ENCODE results near the gene STAG1. TPM values are rescaled to one million over a fixed set of nuclear protein-coding genes. Genes with fewer than 3 reads are reported as not detected.

The STAG1 gene
- total RNA-seq, 1 experiment from 2014 or later: 43.7 TPM

GRCh38 chr3:136787349-136787748, 35.2 kb upstream of the STAG1 start:
- peaks cover 5% of the 10 kb centered on the region; the same call in 1 of the 2 replicates for H3K4me1 ChIP-seq (ENCODE audit: control insufficient read depth, insufficient read depth, low read length)
- intact Hi-C loops (cut with micrococcal nuclease; ENCODE audit: unreplicated experiment) (no loop called here), in situ Hi-C loops (cut with HindIII; ENCODE audit: low pct_unique_long_range_greater_than_20kb, low sequenced_read_pairs) (no loop called here)
- peak; percentile 58; the same call in 1 of the 2 replicates for ATAC-seq
- no peaks in the 10 kb centered on the region for H3K36me3 ChIP-seq (ENCODE audit: control insufficient read depth, insufficient read depth, low read length)
- no TSS peak for BruUV-seq (replicated peaks)
- H3K27ac ChIP-seq (ENCODE audit: low read length): no peak overlapping the region; the same call in 1 of the 2 replicates
- ChIA-PET CTCF (no interaction called here), POLR2A (no interaction called here)
- no peaks in the 10 kb centered on the region for H3K9me3 ChIP-seq (ENCODE audit: control insufficient read depth, insufficient read depth, low read depth, low read length)
- no peaks in the 10 kb centered on the region for H3K27me3 ChIP-seq (ENCODE audit: control insufficient read depth, insufficient read depth, low read length)
- no peak for DNase-seq (ENCODE audit: low read depth, low spot score)
- H3K4me3 ChIP-seq (ENCODE audit: low read depth in 2 of 2, low read length in 2 of 2): no peak overlapping the region
- no peak for TF ChIP-seq SIN3A (IDR thresholded peaks at IDR 0.05; ENCODE audit: borderline replicate concordance, insufficient read depth, low read depth, low read length)
- TF ChIP-seq TCF7L2 (IDR thresholded peaks at IDR 0.05; ENCODE audit: low read depth, low read length): no peak
- no peak for TF ChIP-seq POLR2AphosphoS5 (IDR thresholded peaks at IDR 0.05; ENCODE audit: low read depth, low read length)
- no peak for TF ChIP-seq CTCF (IDR thresholded peaks at IDR 0.05)
- no peak for TF ChIP-seq REST (IDR thresholded peaks at IDR 0.05; ENCODE audit: insufficient read depth in 1 of 2, low read depth in 2 of 2, low read length in 1 of 2)

- H3K27ac ChIP-seq (ENCODE audit: low read length): no peak overlapping the region
- ChIA-PET CTCF (no interaction called here), POLR2A (interaction anchor here (0.6 kb wide), 1 partner anchor 287 kb away, joined by 4 read pairs; no protein-coding TSS in a partner anchor)
- no peaks in the 10 kb centered on the region for H3K36me3 ChIP-seq (ENCODE audit: control insufficient read depth, insufficient read depth, low read length)
- peak; percentile 40; the same call in 1 of the 2 replicates for ATAC-seq
- no peak overlapping the region for H3K4me3 ChIP-seq (ENCODE audit: low read depth in 2 of 2, low read length in 2 of 2)
- H3K4me1 ChIP-seq (ENCODE audit: control insufficient read depth, insufficient read depth, low read length): peaks cover 5% of the 10 kb centered on the region; the same call in 1 of the 2 replicates
- H3K27me3 ChIP-seq (ENCODE audit: control insufficient read depth, insufficient read depth, low read length): no peaks in the 10 kb centered on the region
- TF ChIP-seq POLR2AphosphoS5 (IDR thresholded peaks at IDR 0.05; ENCODE audit: low read depth, low read length): no peak
- no peak for TF ChIP-seq REST (IDR thresholded peaks at IDR 0.05; ENCODE audit: insufficient read depth in 1 of 2, low read depth in 2 of 2, low read length in 1 of 2)
- no peak for TF ChIP-seq SIN3A (IDR thresholded peaks at IDR 0.05; ENCODE audit: borderline replicate concordance, insufficient read depth, low read depth, low read length)
- TF ChIP-seq TCF7L2 (IDR thresholded peaks at IDR 0.05; ENCODE audit: low read depth, low read length): no peak
- no peak for TF ChIP-seq CTCF (IDR thresholded peaks at IDR 0.05)
- no TSS peak for BruUV-seq (replicated peaks)
- no peaks in the 10 kb centered on the region for H3K9me3 ChIP-seq (ENCODE audit: control insufficient read depth, insufficient read depth, low read depth, low read length)
- in situ Hi-C loops (cut with HindIII; ENCODE audit: low pct_unique_long_range_greater_than_20kb, low sequenced_read_pairs) (no loop called here), intact Hi-C loops (cut with micrococcal nuclease; ENCODE audit: unreplicated experiment) (no loop called here)
- DNase-seq (ENCODE audit: low read depth, low spot score): no peak
Measured at GRCh38 chr3:136783708-136784191, 31.6 kb upstream of the STAG1 start.

All from Panc1 (cell line).